ENCODE measurements around the gene CAMK2G.

DNA sequence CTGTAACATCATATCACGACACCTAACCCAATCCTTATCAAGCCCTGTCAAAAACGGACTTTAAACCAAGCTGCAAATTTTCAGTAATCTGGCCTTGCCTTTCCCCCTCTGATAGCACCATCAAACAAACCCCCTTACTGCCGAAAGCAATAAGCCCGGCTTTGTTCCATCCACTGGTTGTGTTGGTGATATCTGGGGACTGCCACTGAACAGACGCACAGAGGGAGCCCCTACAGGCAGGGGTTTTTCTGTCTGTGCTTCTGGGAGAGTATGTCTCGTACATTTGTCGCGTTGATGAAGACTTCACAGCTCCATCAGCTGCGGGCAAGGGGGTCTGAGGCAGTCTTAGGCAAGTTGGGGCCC, 36.0 kb upstream of the CAMK2G start:
- TF ChIP-seq, protein P1, sequence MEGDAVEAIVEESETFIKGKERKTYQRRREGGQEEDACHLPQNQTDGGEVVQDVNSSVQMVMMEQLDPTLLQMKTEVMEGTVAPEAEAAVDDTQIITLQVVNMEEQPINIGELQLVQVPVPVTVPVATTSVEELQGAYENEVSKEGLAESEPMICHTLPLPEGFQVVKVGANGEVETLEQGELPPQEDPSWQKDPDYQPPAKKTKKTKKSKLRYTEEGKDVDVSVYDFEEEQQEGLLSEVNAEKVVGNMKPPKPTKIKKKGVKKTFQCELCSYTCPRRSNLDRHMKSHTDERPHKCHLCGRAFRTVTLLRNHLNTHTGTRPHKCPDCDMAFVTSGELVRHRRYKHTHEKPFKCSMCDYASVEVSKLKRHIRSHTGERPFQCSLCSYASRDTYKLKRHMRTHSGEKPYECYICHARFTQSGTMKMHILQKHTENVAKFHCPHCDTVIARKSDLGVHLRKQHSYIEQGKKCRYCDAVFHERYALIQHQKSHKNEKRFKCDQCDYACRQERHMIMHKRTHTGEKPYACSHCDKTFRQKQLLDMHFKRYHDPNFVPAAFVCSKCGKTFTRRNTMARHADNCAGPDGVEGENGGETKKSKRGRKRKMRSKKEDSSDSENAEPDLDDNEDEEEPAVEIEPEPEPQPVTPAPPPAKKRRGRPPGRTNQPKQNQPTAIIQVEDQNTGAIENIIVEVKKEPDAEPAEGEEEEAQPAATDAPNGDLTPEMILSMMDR (IDR thresholded peaks at IDR 0.05), result 0 out of 3 replicates have a peak, but pooled peaks have one; percentile 16
- no peak for TF ChIP-seq POLR2A (IDR thresholded peaks at IDR 0.05; ENCODE audit: low read length)
- no peak for TF ChIP-seq CHD2 (IDR thresholded peaks at IDR 0.05; ENCODE audit: low read length, partially characterized antibody)
- TF ChIP-seq EP300 (IDR thresholded peaks at IDR 0.05), result no peak
- TF ChIP-seq JUNB (IDR thresholded peaks at IDR 0.05), result no peak
- TF ChIP-seq POLR2AphosphoS2 (conservative IDR thresholded peaks at IDR 0.05; ENCODE audit: low read length), result no peak
